SK-N-SH (cell line): ENCODE data around the gene MRPS11. TPM values are rescaled to one million over a fixed set of nuclear protein-coding genes. Genes with fewer than 3 reads are reported as not detected.

ENCODE experiments used
- CTCF ChIA-PET: fragments of 300-600, 350-600 bp; formaldehyde crosslinking; extraction: SDS; loops from one replicate; lab custom pipeline; 2021; lab: Yijun Ruan, JAX
- POLR2A ChIA-PET: fragments of 350-600 bp; sonication (Branson Sonifier 250); formaldehyde crosslinking; extraction: SDS; loops from one replicate; lab custom pipeline; 2020; ENCODE audit warnings: antibody characterized with exemption, inconsistent platforms; lab: Yijun Ruan, JAX
- DNase-seq: peaks from one replicate; pipeline ENCODE4 v3.0.0; 2012
- H2AFZ ChIP-seq: fragments of 200-600 bp; sonication (generic); 2 replicates; pipeline ENCODE4 v1.8.1; 2016; ENCODE audit warnings: antibody characterized with exemption, mild to moderate bottlenecking, low read depth
- H3F3A ChIP-seq: fragments of 200-600 bp; sonication (generic); replicated peaks from 2 replicates; pipeline ENCODE3; 2016; ENCODE audit warnings: antibody characterized with exemption, mild to moderate bottlenecking; ENCODE audit not compliant: insufficient read depth
- H3K27ac ChIP-seq, 2 experiments: fragments of 200-500 bp in 1 of 2; fragments of 200-600 bp in 1 of 2; sonication (Bioruptor generic) in 1 of 2; sonication (generic), shearing (Covaris generic) in 1 of 2; 2 replicates each; pipeline versions ENCODE4 v1.5.1 to v1.6.1; 2014 to 2016; ENCODE audit warnings: low read depth in 2 of 2, inconsistent platforms in 1 of 2, low read length in 1 of 2, mild to moderate bottlenecking in 1 of 2, mixed read lengths in 1 of 2
- H3K27me3 ChIP-seq: fragments of 200-600 bp; sonication (generic), shearing (Covaris generic); 2 replicates; pipeline ENCODE4 v1.6.1; 2016; ENCODE audit warnings: mixed run types; ENCODE audit not compliant: insufficient read depth
- H3K36me3 ChIP-seq, 2 experiments: fragments of 200-500 bp in 1 of 2; fragments of 200-600 bp in 1 of 2; sonication (Bioruptor generic) in 1 of 2; sonication (generic) in 1 of 2; replicated peaks in 1 of 2; 2 replicates each; pipeline versions ENCODE3 to v1.5.1; 2014 to 2016; ENCODE audit warnings: low read length in 1 of 2, mild to moderate bottlenecking in 1 of 2; ENCODE audit not compliant: insufficient read depth in 2 of 2, control insufficient read depth in 1 of 2
- H3K4me1 ChIP-seq, 2 experiments: fragments of 200-500 bp in 1 of 2; fragments of 200-600 bp in 1 of 2; sonication (Bioruptor generic) in 1 of 2; sonication (generic), shearing (Covaris generic) in 1 of 2; 2 replicates each; pipeline versions ENCODE4 v1.5.1 to v1.6.1; 2014 to 2016; ENCODE audit warnings: low read depth in 1 of 2, low read length in 1 of 2, mixed run types in 1 of 2; ENCODE audit not compliant: insufficient read depth in 2 of 2, control insufficient read depth in 1 of 2
- H3K4me2 ChIP-seq: fragments of 200-600 bp; sonication (generic), shearing (Covaris generic); 2 replicates; pipeline ENCODE4 v1.6.1; 2017; ENCODE audit warnings: mixed run types
- H3K4me3 ChIP-seq, 2 experiments: fragments of 200-500 bp in 1 of 2; fragments of 200-600 bp in 1 of 2; sonication (Bioruptor generic) in 1 of 2; sonication (generic), shearing (Covaris generic) in 1 of 2; 2 replicates each; pipeline versions ENCODE4 v1.5.1 to v1.8.1; 2014 to 2016; ENCODE audit warnings: low read depth in 2 of 2, inconsistent platforms in 1 of 2, low read length in 1 of 2, mild to moderate bottlenecking in 1 of 2, mixed read lengths in 1 of 2, moderate library complexity in 1 of 2
- H3K79me2 ChIP-seq: fragments of 200-600 bp; sonication (generic); 2 replicates; pipeline ENCODE4 v1.8.1; 2017; ENCODE audit warnings: mild to moderate bottlenecking; ENCODE audit not compliant: insufficient read depth
- H3K9ac ChIP-seq: fragments of 200-600 bp; sonication (generic); 2 replicates; pipeline ENCODE4 v1.6.1; 2017; ENCODE audit warnings: mixed run types
- H3K9me2 ChIP-seq: fragments of 200-600 bp; sonication (generic); 2 replicates; pipeline ENCODE4 v1.6.1; 2017; ENCODE audit warnings: mixed run types
- H3K9me3 ChIP-seq: fragments of 200-600 bp; sonication (generic); 2 replicates; pipeline ENCODE4 v1.6.1; 2017; ENCODE audit warnings: mixed run types, mild to moderate bottlenecking, moderate library complexity
- H4K20me1 ChIP-seq: fragments of 200-600 bp; sonication (generic); 2 replicates; pipeline ENCODE4 v1.6.1; 2017; ENCODE audit warnings: mild to moderate bottlenecking, mixed run types; ENCODE audit not compliant: insufficient read depth
- EP300 ChIP-seq, 2 experiments: IDR thresholded peaks; 2 replicates each; pipeline versions ENCODE4 v1.4.0 to v1.6.1; 2012; ENCODE audit warnings: borderline replicate concordance in 1 of 2, low read depth in 1 of 2, low read length in 1 of 2
- FOXJ3 ChIP-seq: sonication (generic); formaldehyde crosslinking; IDR thresholded peaks from 2 replicates; pipeline ENCODE4 v1.5.1; 2020; ENCODE audit warnings: mild to moderate bottlenecking, missing genetic modification reagents
- MAX ChIP-seq: IDR thresholded peaks from 2 replicates; pipeline ENCODE4 v1.4.0; 2012; ENCODE audit warnings: low read depth
- NRF1 ChIP-seq: IDR thresholded peaks from 2 replicates; pipeline ENCODE4 v1.6.1; 2012; ENCODE audit warnings: low read depth, mild to moderate bottlenecking, low read length
- PBX3 ChIP-seq: IDR thresholded peaks from 2 replicates; pipeline ENCODE4; 2012
- POLR2AphosphoS5 ChIP-seq: IDR thresholded peaks from 2 replicates; pipeline ENCODE4 v1.6.1; 2012; ENCODE audit warnings: low read depth, low read length
- RAD21 ChIP-seq: IDR thresholded peaks from 2 replicates; pipeline ENCODE4 v1.6.1; 2012; ENCODE audit warnings: mild to moderate bottlenecking, low read length
- SMC3 ChIP-seq: IDR thresholded peaks from 2 replicates; pipeline ENCODE4 v1.6.1; 2012; ENCODE audit warnings: low read depth, low read length, improper control_type of control experiment
- TAF1 ChIP-seq: IDR thresholded peaks from 2 replicates; pipeline ENCODE4 v1.6.1; 2012; ENCODE audit warnings: low read depth, mild to moderate bottlenecking, low read length, moderate library complexity, borderline replicate concordance
- USF2 ChIP-seq: fragments of 150-350 bp; IDR thresholded peaks from 2 replicates; pipeline ENCODE4 v1.6.1; 2017; ENCODE audit warnings: antibody characterized with exemption, low read length, low read depth, borderline replicate concordance
- YY1 ChIP-seq: IDR thresholded peaks from 2 replicates; pipeline ENCODE4 v1.4.0; 2012; ENCODE audit warnings: low read depth, mild to moderate bottlenecking
- ZBTB33 ChIP-seq: IDR thresholded peaks from 2 replicates; pipeline ENCODE4 v1.4.0; 2012; ENCODE audit warnings: low read depth, borderline replicate concordance
- WGBS: methylation state at CpG from one replicate; pipeline ENCODE4 v1.1.6; 2017; ENCODE audit warnings: low lambda C conversion rate; 5-methylcytosine and 5-hydroxymethylcytosine counted together
- polyA plus RNA-seq, 3 experiments: library from polyadenylated mRNA; depleted of rRNA; stranded (reverse); fragments of >200 nt; gene quantifications; 2 replicates each; pipeline ENCODE4 v1.2.3, GENCODE V29; 2012
- TF ChIP-seq, protein P1 (sequence below): fragments of 200-600 bp; sonication (generic); IDR thresholded peaks from 2 replicates; pipeline ENCODE4 v1.6.1; 2017; ENCODE audit warnings: antibody characterized with exemption, mild to moderate bottlenecking, moderate library complexity

MRPS11 gene
- polyA plus RNA-seq, 1 of the 3 experiments (the other 2 are of a cell fraction), result 101 TPM

DNA sequence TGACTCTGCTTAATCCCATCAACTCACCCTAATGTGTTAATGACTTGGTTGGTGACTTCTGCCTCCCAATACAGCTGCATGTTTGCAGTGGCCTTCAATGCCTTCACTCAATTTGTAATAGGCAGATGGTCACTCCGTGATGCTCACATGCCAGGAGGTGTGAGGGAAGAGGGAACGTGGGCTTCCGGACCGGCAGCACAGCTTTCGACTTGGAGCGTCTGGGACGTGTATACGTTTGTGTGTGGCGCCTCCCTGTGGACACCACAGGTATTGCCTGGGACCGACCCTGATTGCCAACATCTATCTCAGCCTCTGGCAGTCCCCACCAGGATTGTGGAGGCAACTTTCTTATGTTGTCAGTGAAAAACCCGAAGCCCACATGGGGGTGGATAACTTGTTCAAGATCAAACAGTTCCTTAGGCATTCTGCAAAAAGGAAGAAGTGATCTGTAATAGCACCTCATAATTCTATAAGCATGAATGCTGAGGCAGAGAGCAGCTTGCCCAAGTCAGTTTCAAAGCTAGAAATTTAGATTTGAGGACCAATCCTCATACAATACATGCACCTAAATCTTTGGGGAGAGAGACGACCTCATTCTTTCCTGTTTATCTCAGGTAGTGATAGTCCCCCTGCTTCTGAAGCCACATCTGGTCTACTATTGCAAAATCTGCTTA, 17.2 kb upstream of the MRPS11 start:
- Histone ChIP-seq H3K36me3 (no peaks in the 10 kb centered on the region), H3K4me3 (0 out of 4 replicates have a peak overlapping the region, but pooled peaks of 1 of the 2 experiments have one; percentile 25), H3K4me1 (peaks cover 0 to 22% of the 10 kb centered on the region in 2 experiments; a peak in 1 of 4 replicates), H3K27me3 (no peaks in the 10 kb centered on the region), H2AFZ (no peak overlapping the region), H3K9ac (no peak overlapping the region), H4K20me1 (no peaks in the 10 kb centered on the region), H3K27ac (no peak overlapping the region), H3F3A (no peaks in the 10 kb centered on the region), H3K79me2 (no peaks in the 10 kb centered on the region), H3K4me2 (no peak overlapping the region), H3K9me2 (no peaks in the 10 kb centered on the region), H3K9me3 (no peaks in the 10 kb centered on the region)
- ChIA-PET CTCF (interaction anchor here (0.6 to 10.3 kb wide), 41 partner anchors 8 to 1536 kb away, joined by 3 to 195 read pairs (median 4); partner anchors contain the start of genes MRPL46, MRPS11 and NTRK3), POLR2A (no interaction called here)
- WGBS, result 3% methylated on average over 12 of the region's 12 CpGs
- peak; percentile 71 for DNase-seq
- TF ChIP-seq POLR2AphosphoS5 (no peak), SMC3 (peak; percentile 79), NRF1 (no peak), PBX3 (no peak), TAF1 (no peak), MAX (peak; percentile 46; the same call in 1 of the 2 replicates), FOXJ3 (CRISPR knock-in tag) (no peak), EP300 (IDR thresholded peaks at IDR 0.05; ENCODE audit: borderline replicate concordance in 1 of 2, low read depth in 1 of 2, low read length in 1 of 2) (no peak), USF2 (no peak; the same call in 1 of the 2 replicates), RAD21 (peak; percentile 89), ZBTB33 (no peak), YY1 (no peak)
- TF ChIP-seq, protein P1, sequence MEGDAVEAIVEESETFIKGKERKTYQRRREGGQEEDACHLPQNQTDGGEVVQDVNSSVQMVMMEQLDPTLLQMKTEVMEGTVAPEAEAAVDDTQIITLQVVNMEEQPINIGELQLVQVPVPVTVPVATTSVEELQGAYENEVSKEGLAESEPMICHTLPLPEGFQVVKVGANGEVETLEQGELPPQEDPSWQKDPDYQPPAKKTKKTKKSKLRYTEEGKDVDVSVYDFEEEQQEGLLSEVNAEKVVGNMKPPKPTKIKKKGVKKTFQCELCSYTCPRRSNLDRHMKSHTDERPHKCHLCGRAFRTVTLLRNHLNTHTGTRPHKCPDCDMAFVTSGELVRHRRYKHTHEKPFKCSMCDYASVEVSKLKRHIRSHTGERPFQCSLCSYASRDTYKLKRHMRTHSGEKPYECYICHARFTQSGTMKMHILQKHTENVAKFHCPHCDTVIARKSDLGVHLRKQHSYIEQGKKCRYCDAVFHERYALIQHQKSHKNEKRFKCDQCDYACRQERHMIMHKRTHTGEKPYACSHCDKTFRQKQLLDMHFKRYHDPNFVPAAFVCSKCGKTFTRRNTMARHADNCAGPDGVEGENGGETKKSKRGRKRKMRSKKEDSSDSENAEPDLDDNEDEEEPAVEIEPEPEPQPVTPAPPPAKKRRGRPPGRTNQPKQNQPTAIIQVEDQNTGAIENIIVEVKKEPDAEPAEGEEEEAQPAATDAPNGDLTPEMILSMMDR, result peak; percentile 81
